HepG2 (cell line): Measurements from ENCODE around the gene IFT27. TPM values are rescaled to one million over a fixed set of nuclear protein-coding genes. Genes with fewer than 3 reads are reported as not detected.

Experiments
- ATAC-seq: fragments of 200-7000 bp; cut with Tn5 transposase; 3 replicates; pipeline ENCODE4 v1.9.1; 2020; ENCODE audit warnings: mild to moderate bottlenecking, moderate library complexity
- BruUV-seq: library from RNA; stranded (reverse); fragments of 400-500 nt; replicated peaks from 2 replicates; lab custom pipeline; 2021; lab: Mats Ljungman, UMichigan
- CTCF ChIA-PET: fragments of 300-600 bp; formaldehyde crosslinking; extraction: SDS; loops from one replicate; lab custom pipeline; 2021; ENCODE audit warnings: low total read pairs, inconsistent platforms, low intra/inter-chr PET ratio; lab: Yijun Ruan, JAX
- POLR2A ChIA-PET: fragments of 350-600 bp; sonication (Branson Sonifier 250); formaldehyde crosslinking; loops from one replicate; lab custom pipeline; 2020; ENCODE audit warnings: antibody characterized with exemption, inconsistent platforms; lab: Yijun Ruan, JAX
- DNase-seq: peaks from one replicate; pipeline ENCODE4 v3.0.0-alpha.2; 2015; ENCODE audit warnings: low spot score
- FAIRE-seq: peaks from 3 replicates; lab custom pipeline; 2011; peaks lifted over from hg19 to GRCh38; lab: Jason Lieb, UNC
- H2AFZ ChIP-seq: one replicate; pipeline ENCODE4 v1.6.1; 2011; ENCODE audit warnings: low read length, inconsistent platforms
- H3K27ac ChIP-seq: fragments of 300-600 bp; 3 replicates; pipeline ENCODE4 v1.8.0; 2011; ENCODE audit warnings: mixed run types, mild to moderate bottlenecking, mixed read lengths, low read length, inconsistent platforms; ENCODE audit not compliant: insufficient read depth; ENCODE audit errors: extremely low read length
- H3K27me3 ChIP-seq, 2 experiments: fragments of 200-600 bp in 1 of 2; 2 replicates in 1 of 2; 3 replicates in 1 of 2; pipeline versions ENCODE4 v1.6.0 to v1.8.0; 2011; ENCODE audit warnings: low read length in 2 of 2, mild to moderate bottlenecking in 2 of 2, moderate library complexity in 2 of 2, inconsistent platforms in 1 of 2; ENCODE audit not compliant: insufficient read depth in 2 of 2, control insufficient read depth in 1 of 2
- H3K36me3 ChIP-seq, 2 experiments: fragments of 200-600 bp in 1 of 2; replicated peaks in 1 of 2; 2 replicates in 1 of 2; 3 replicates in 1 of 2; pipeline versions ENCODE4 v1.5.1 to v1.8.0; 2011; ENCODE audit warnings: low read length in 2 of 2, inconsistent platforms in 1 of 2; ENCODE audit not compliant: insufficient read depth in 2 of 2, control insufficient read depth in 1 of 2
- H3K4me1 ChIP-seq: 2 replicates; pipeline ENCODE4 v1.5.1; 2012; ENCODE audit warnings: low read length, inconsistent platforms; ENCODE audit not compliant: insufficient read depth
- H3K4me2 ChIP-seq: 2 replicates; pipeline ENCODE4 v1.6.0; 2011; ENCODE audit warnings: low read depth, low read length, inconsistent platforms
- H3K4me3 ChIP-seq, 3 experiments: fragments of 200-600 bp in 1 of 3; sonication (generic), shearing (Covaris generic) in 1 of 3; replicated peaks in 1 of 3; 2 replicates each; pipeline ENCODE4 v1.5.1; 2011 to 2016; ENCODE audit warnings: low read length in 3 of 3, inconsistent platforms in 2 of 3, low read depth in 2 of 3, mild to moderate bottlenecking in 2 of 3, control low read depth in 1 of 3, mixed read lengths in 1 of 3; ENCODE audit not compliant: insufficient read depth in 1 of 3
- H3K79me2 ChIP-seq: one replicate; pipeline ENCODE4 v1.6.1; 2011; ENCODE audit warnings: low read length, inconsistent platforms; ENCODE audit not compliant: insufficient read depth
- H3K9ac ChIP-seq: 2 replicates; pipeline ENCODE4 v1.6.0; 2011; ENCODE audit warnings: mild to moderate bottlenecking, low read depth, low read length, inconsistent platforms; ENCODE audit not compliant: insufficient read depth
- H3K9me3 ChIP-seq: 2 replicates; pipeline ENCODE4 v1.5.1; 2012; ENCODE audit warnings: mild to moderate bottlenecking, low read length
- H4K20me1 ChIP-seq: 2 replicates; pipeline ENCODE4 v1.6.0; 2011; ENCODE audit warnings: inconsistent platforms, mild to moderate bottlenecking, low read length, moderate library complexity; ENCODE audit not compliant: insufficient read depth
- ADNP ChIP-seq: sonication (generic); formaldehyde crosslinking; IDR thresholded peaks from 2 replicates; pipeline ENCODE4 v1.4.0; 2020; ENCODE audit warnings: missing genetic modification reagents
- ARNTL ChIP-seq: sonication (generic); formaldehyde crosslinking; IDR thresholded peaks from 2 replicates; pipeline ENCODE4 v1.4.0; 2020; ENCODE audit warnings: mild to moderate bottlenecking, missing genetic modification reagents
- ELF1 ChIP-seq: sonication (generic); formaldehyde crosslinking; IDR thresholded peaks from 2 replicates; pipeline ENCODE4 v1.4.0; 2020; ENCODE audit warnings: missing genetic modification reagents
- FOSL1 ChIP-seq: sonication (generic); formaldehyde crosslinking; IDR thresholded peaks from 2 replicates; pipeline ENCODE4 v1.9.0; 2021; ENCODE audit warnings: missing genetic modification reagents, borderline replicate concordance
- FOXA1 ChIP-seq, 2 experiments: fragments of 450-650 bp in 1 of 2; sonication (generic) in 1 of 2; formaldehyde crosslinking in 1 of 2; IDR thresholded peaks; 2 replicates each; pipeline versions ENCODE4 v1.4.0 to v1.6.1; 2016 to 2020; ENCODE audit warnings: missing genetic modification reagents in 1 of 2
- GABPA ChIP-seq, 2 experiments: IDR thresholded peaks; 2 replicates each; pipeline ENCODE4 v1.6.1; 2011 to 2016; ENCODE audit warnings: low read depth in 2 of 2, low read length in 1 of 2, missing biosample characterization in 1 of 2, missing genetic modification characterization in 1 of 2
- HCFC1 ChIP-seq: fragments of 150-350 bp; IDR thresholded peaks from 2 replicates; pipeline ENCODE4 v1.6.1; 2014; ENCODE audit warnings: low read depth, low read length
- NFYB ChIP-seq: sonication (generic); formaldehyde crosslinking; IDR thresholded peaks from 2 replicates; pipeline ENCODE4 v1.4.0; 2020; ENCODE audit warnings: missing genetic modification reagents
- NFYC ChIP-seq: IDR thresholded peaks from 2 replicates; pipeline ENCODE4 v1.6.1; 2016; ENCODE audit warnings: missing genetic modification reagents, missing compliant biosample characterization
- PHF21A ChIP-seq: sonication (generic); formaldehyde crosslinking; IDR thresholded peaks from 2 replicates; pipeline ENCODE4 v1.5.0; 2020; ENCODE audit warnings: mild to moderate bottlenecking, missing genetic modification reagents
- RARA ChIP-seq: IDR thresholded peaks from 2 replicates; pipeline ENCODE4 v1.6.1; 2016; ENCODE audit warnings: missing genetic modification reagents, missing compliant biosample characterization
- SIN3A ChIP-seq: IDR thresholded peaks from 2 replicates; pipeline ENCODE4 v1.6.1; 2011; ENCODE audit warnings: low read depth, mild to moderate bottlenecking, control low read depth, low read length, borderline replicate concordance
- TBL1XR1 ChIP-seq: fragments of 150-350 bp; IDR thresholded peaks from 2 replicates; pipeline ENCODE4 v1.6.1; 2014; ENCODE audit warnings: borderline replicate concordance, low read length; ENCODE audit not compliant: partially characterized antibody
- THAP11 ChIP-seq: IDR thresholded peaks from 2 replicates; pipeline ENCODE4 v1.6.1; 2016; ENCODE audit warnings: missing biosample characterization, missing genetic modification reagents
- ZBTB40 ChIP-seq, 2 experiments: fragments of 450-650 bp in 1 of 2; sonication (generic) in 1 of 2; formaldehyde crosslinking in 1 of 2; IDR thresholded peaks; 2 replicates each; pipeline versions ENCODE4 v1.6.1 to v1.8.0; 2016 to 2022; ENCODE audit warnings: antibody characterized with exemption in 1 of 2, mild to moderate bottlenecking in 1 of 2, missing genetic modification reagents in 1 of 2
- ZNF143 ChIP-seq: sonication (generic); formaldehyde crosslinking; IDR thresholded peaks from 2 replicates; pipeline ENCODE4 v1.4.0; 2020; ENCODE audit warnings: missing genetic modification reagents
- ZNF432 ChIP-seq: sonication (generic); formaldehyde crosslinking; IDR thresholded peaks from 2 replicates; pipeline ENCODE4 v1.5.0; 2020; ENCODE audit warnings: missing genetic modification reagents, mild to moderate bottlenecking, borderline replicate concordance
- WGBS: methylation state at CpG from one replicate; pipeline ENCODE4 v1.1.6; 2017; ENCODE audit warnings: low lambda C conversion rate; 5-methylcytosine and 5-hydroxymethylcytosine counted together
- in situ Hi-C: cut with HindIII; loops from 2 replicates; pipeline ENCODE4 v1.10.0; 2017; ENCODE audit warnings: low pct_unique_long_range_greater_than_20kb; ENCODE audit not compliant: extremely low pct_ligation_motif_present
- intact Hi-C: fragments of 100-400 bp; cut with micrococcal nuclease; formaldehyde crosslinking; loops from one replicate; pipeline ENCODE4 v1.10.0; 2022; ENCODE audit not compliant: unreplicated experiment
- polyA plus RNA-seq, 8 experiments: library from polyadenylated mRNA; depleted of rRNA in 3 of 8; stranded (reverse) in 7 of 8; unstranded in 1 of 8; fragments of >200 nt; fragmentation: Illumina TruSeq in 4 of 8; extraction: Trizol in 4 of 8; gene quantifications; 2 replicates each; pipeline versions ENCODE4 v1.2.1 to v1.2.3, GENCODE V29; 2011 to 2016; ENCODE audit warnings: low read depth in 4 of 8, missing spikeins in 1 of 8, mixed read lengths in 1 of 8; ENCODE audit not compliant: insufficient read depth in 1 of 8
- total RNA-seq, 5 experiments: library from RNA; depleted of rRNA; stranded (reverse); fragments of >200 nt; fragmentation: Illumina TruSeq; extraction: Trizol; gene quantifications; 2 replicates each; pipeline ENCODE4 v1.2.3, GENCODE V29; 2016; ENCODE audit warnings: low read depth in 1 of 5

IFT27 gene
- total and polyA plus RNA-seq, 2 of the 13 experiments (the other 11 are each of a cell fraction or from before 2014, with no cell fraction given) = 0.25 to 0.33 TPM

DNA sequence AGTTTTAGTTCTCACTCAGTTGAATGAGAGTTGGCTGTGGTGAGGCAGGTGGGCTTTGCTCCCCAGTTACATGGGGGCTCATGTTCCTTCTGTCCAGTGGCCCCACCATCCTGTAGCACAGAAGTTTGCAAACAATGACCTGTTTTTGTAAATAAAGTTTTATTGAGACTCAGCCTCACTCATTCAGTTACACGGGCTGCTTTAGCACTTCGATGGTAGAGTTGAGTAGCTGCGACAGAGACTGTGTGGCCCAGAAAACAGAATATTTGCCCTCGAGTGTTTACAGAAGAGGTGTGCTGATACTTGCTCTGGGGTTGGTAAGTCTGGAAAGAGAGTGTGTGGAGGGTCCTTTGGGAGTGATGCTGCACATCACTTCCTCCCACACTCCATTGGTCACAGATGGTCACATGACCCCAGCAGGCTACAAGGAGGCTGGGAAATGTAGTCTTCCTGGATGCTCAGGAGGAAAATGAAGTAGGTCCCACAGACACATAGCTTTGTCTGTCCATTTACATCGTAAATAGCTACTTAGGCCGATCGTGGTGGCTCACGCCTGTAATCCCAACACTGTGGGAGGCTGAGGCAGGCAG, 34.6 kb downstream of the IFT27 start:
- in situ Hi-C loops (no loop called here), intact Hi-C loops (no loop called here)
- ChIA-PET CTCF (no interaction called here), POLR2A (no interaction called here)
- Histone ChIP-seq H3K4me2 (no peak overlapping the region), H3K27me3 (peaks cover 10 to 29% of the 10 kb centered on the region in 2 experiments; a peak in 4 of 5 replicates), H3K4me3 (no peak overlapping the region), H3K4me1 (no peaks in the 10 kb centered on the region), H3K9ac (no peak overlapping the region), H3K9me3 (no peaks in the 10 kb centered on the region), H4K20me1 (0 out of 2 replicates have a peak, but pooled peaks cover 3% of the 10 kb centered on the region), H3K79me2 (no peaks in the 10 kb centered on the region), H3K36me3 (no peaks in the 10 kb centered on the region), H3K27ac (no peak overlapping the region), H2AFZ (no peak overlapping the region)
- ATAC-seq (no peak), DNase-seq (no peak), FAIRE-seq (no peak)
- BruUV-seq = no TSS peak
- 19% methylated on average over 8 of the region's 8 CpGs for WGBS
- TF ChIP-seq TBL1XR1 (no peak), SIN3A (no peak), ARNTL (CRISPR knock-in tag) (no peak), ZNF432 (CRISPR knock-in tag) (no peak), NFYC (CRISPR knock-in tag) (peak; percentile 67), NFYB (CRISPR knock-in tag) (peak; percentile 73), ELF1 (CRISPR knock-in tag) (no peak), FOXA1 (IDR thresholded peaks at IDR 0.05) (no peak), FOXA1 (CRISPR knock-in tag; IDR thresholded peaks at IDR 0.05) (no peak), ADNP (CRISPR knock-in tag) (no peak), FOSL1 (no peak), HCFC1 (no peak), GABPA (IDR thresholded peaks at IDR 0.05; ENCODE audit: low read depth, low read length) (no peak), GABPA (CRISPR knock-in tag; IDR thresholded peaks at IDR 0.05; ENCODE audit: low read depth) (0 out of 2 replicates have a peak, but pooled peaks have one; percentile 41), ZBTB40 (IDR thresholded peaks at IDR 0.05) (peak; percentile 18; the same call in 1 of the 2 replicates), ZBTB40 (CRISPR knock-in tag; IDR thresholded peaks at IDR 0.05) (peak; percentile 86), THAP11 (CRISPR knock-in tag) (peak; percentile 88), PHF21A (CRISPR knock-in tag) (no peak), RARA (no peak), ZNF143 (CRISPR knock-in tag) (peak; percentile 81)
